ENCODE results near the gene ASB8.

- TF ChIP-seq POLR2A (IDR thresholded peaks at IDR 0.05; ENCODE audit: low read depth, low read length), result no peak
- no peak for TF ChIP-seq POLR2AphosphoS5 (IDR thresholded peaks at IDR 0.05; ENCODE audit: low read depth, low read length)
- TF ChIP-seq TAF1 (IDR thresholded peaks at IDR 0.05; ENCODE audit: low read depth, low read length), result no peak
- no peak for TF ChIP-seq POU2F2 (IDR thresholded peaks at IDR 0.05; ENCODE audit: low read depth, low read length)
- TF ChIP-seq SPI1 (IDR thresholded peaks at IDR 0.05; ENCODE audit: low read depth, low read length), result no peak
- TF ChIP-seq PAX5 (IDR thresholded peaks at IDR 0.05; ENCODE audit: insufficient read depth, low read length, severe bottlenecking), result no peak
Observed at GRCh38 chr12:48115957-48116356, 41.4 kb downstream of the ASB8 start.

Measured in GM12891 (cell line).